Measurements from ENCODE around the gene IL4. TPM values are rescaled to one million over a fixed set of nuclear protein-coding genes. Genes with fewer than 3 reads are reported as not detected.
A peak's percentile ranks its signal among the peaks of the same experiment; 100 is the strongest.

The IL4 gene
- total and polyA plus RNA-seq, 2 experiments from 2014 or later = not detected

DNA sequence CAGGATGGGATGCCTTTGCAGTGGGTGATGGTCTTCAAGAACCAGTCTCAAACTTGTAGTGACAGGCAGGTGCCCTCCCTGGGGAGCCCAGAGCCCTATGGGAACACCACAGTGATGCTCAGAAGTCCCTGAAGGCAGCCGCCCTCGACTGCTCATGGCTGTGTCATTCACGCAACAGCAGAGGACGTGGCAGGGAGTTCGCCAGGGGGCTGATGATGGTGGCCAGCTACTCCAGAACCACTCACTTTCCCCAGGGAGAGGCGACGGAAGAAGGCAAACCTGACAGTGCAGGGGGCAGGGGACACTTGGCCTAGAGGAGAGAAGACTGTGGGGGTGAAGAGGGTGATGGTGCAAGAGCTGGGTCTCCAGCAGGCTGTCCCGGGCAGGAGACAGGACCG lies 11.8 kb upstream of the IL4 start:
- TF ChIP-seq EZH2 (IDR thresholded peaks at IDR 0.05; ENCODE audit: borderline replicate concordance) = no peak
- TF ChIP-seq, protein P1, sequence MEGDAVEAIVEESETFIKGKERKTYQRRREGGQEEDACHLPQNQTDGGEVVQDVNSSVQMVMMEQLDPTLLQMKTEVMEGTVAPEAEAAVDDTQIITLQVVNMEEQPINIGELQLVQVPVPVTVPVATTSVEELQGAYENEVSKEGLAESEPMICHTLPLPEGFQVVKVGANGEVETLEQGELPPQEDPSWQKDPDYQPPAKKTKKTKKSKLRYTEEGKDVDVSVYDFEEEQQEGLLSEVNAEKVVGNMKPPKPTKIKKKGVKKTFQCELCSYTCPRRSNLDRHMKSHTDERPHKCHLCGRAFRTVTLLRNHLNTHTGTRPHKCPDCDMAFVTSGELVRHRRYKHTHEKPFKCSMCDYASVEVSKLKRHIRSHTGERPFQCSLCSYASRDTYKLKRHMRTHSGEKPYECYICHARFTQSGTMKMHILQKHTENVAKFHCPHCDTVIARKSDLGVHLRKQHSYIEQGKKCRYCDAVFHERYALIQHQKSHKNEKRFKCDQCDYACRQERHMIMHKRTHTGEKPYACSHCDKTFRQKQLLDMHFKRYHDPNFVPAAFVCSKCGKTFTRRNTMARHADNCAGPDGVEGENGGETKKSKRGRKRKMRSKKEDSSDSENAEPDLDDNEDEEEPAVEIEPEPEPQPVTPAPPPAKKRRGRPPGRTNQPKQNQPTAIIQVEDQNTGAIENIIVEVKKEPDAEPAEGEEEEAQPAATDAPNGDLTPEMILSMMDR (IDR thresholded peaks at IDR 0.05; ENCODE audit: poor library complexity) = no peak
- no peak for TF ChIP-seq EZH2phosphoT487 (IDR thresholded peaks at IDR 0.05; ENCODE audit: low read depth, severe bottlenecking, unreplicated experiment)

DNA sequence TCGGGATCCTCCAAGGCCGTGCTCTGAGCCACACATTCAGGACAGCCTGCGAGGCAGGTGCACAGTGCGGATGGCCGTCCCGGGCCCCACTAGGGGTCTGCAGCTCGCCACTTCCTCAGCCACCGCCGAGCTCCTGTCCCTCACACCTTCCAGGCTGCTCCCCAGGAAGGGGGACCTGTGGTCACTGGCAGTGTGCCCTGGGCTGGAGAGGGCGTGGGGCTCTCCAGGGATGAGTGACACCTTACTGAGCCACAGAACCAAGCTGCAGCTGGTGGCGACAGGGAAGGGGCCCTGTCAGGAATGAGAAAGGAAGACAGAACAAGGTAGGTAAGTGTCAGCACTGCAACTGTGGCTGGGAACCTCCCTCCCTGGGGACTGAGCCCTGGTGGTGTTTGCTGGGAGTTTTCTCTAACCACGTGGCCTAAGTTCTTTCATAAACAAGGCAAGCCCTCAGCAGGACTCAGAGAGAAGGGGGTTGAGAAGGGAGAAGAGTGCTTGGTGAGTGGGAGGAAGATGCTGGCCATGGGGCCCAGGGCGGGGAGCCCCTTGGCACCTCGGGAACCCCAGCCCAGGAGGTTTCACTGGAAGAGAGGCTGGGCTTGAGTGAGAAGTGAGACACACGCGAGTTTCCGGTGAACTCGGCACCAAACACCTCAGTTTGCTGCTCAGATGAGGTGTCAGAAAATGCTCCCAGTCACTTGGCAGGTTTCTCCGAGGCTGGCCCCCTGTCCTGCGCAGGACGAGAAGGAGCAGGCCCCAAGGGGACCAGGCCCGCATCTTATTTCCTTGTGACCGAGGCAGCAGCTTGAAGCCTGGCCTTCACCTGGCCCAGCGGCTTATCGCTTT lies 10.6 kb upstream of the IL4 start:
- DNase-seq (ENCODE audit: low spot score) = peak; percentile 37
- no peaks in the 10 kb centered on the region for H4K20me1 ChIP-seq (ENCODE audit: insufficient read depth, poor library complexity, severe bottlenecking)
- H3K4me1 ChIP-seq (ENCODE audit: insufficient read depth) = peaks cover 22% of the 10 kb centered on the region
- H3K27ac ChIP-seq = peak overlapping the region; percentile 14
- H3K4me3 ChIP-seq = no peak overlapping the region
- H3K36me3 ChIP-seq (replicated peaks; ENCODE audit: insufficient read depth, low read depth) = no peaks in the 10 kb centered on the region
- 85% methylated on average over 25 of the region's 25 CpGs for WGBS (ENCODE audit: low lambda C conversion rate, missing lambda C conversion rate)
- H3K4me2 ChIP-seq = no peak overlapping the region
- H2AFZ ChIP-seq = no peak overlapping the region
- H3K27me3 ChIP-seq = no peaks in the 10 kb centered on the region
- no peaks in the 10 kb centered on the region for H3K9me3 ChIP-seq (ENCODE audit: low read depth)
- H3K79me2 ChIP-seq = no peaks in the 10 kb centered on the region
- no peaks in the 10 kb centered on the region for H3K9me2 ChIP-seq (replicated peaks; ENCODE audit: insufficient read depth)
- no peak for TF ChIP-seq EZH2phosphoT487 (IDR thresholded peaks at IDR 0.05; ENCODE audit: low read depth, severe bottlenecking, unreplicated experiment)
- no peak for TF ChIP-seq EZH2 (IDR thresholded peaks at IDR 0.05; ENCODE audit: borderline replicate concordance)
- TF ChIP-seq, protein P1 (IDR thresholded peaks at IDR 0.05; ENCODE audit: poor library complexity) = no peak

More for the DNA sequence above, 11.8 kb upstream of the IL4 start:
- Histone ChIP-seq H3K9me2 (replicated peaks; ENCODE audit: insufficient read depth) (no peaks in the 10 kb centered on the region), H3K27me3 (no peaks in the 10 kb centered on the region), H3K36me3 (replicated peaks; ENCODE audit: insufficient read depth, low read depth) (no peaks in the 10 kb centered on the region), H3K4me2 (no peak overlapping the region), H3K79me2 (no peaks in the 10 kb centered on the region), H3K9me3 (ENCODE audit: low read depth) (no peaks in the 10 kb centered on the region), H3K4me3 (no peak overlapping the region), H3K4me1 (ENCODE audit: insufficient read depth) (peaks cover 22% of the 10 kb centered on the region), H4K20me1 (ENCODE audit: insufficient read depth, poor library complexity, severe bottlenecking) (no peaks in the 10 kb centered on the region), H3K27ac (no peak overlapping the region), H2AFZ (no peak overlapping the region)
- no peak for DNase-seq (ENCODE audit: low spot score)
- WGBS (ENCODE audit: low lambda C conversion rate, missing lambda C conversion rate) = 93% methylated on average over 9 of the region's 9 CpGs

GRCh38 chr5:132663771-132664695 lies 9.8 kb upstream of the IL4 start:
- Histone ChIP-seq H3K4me2 (no peak overlapping the region), H4K20me1 (ENCODE audit: insufficient read depth, poor library complexity, severe bottlenecking) (no peaks in the 10 kb centered on the region), H3K4me3 (no peak overlapping the region), H3K36me3 (replicated peaks; ENCODE audit: insufficient read depth, low read depth) (no peaks in the 10 kb centered on the region), H3K27ac (peak overlapping the region; percentile 14), H2AFZ (no peak overlapping the region), H3K79me2 (no peaks in the 10 kb centered on the region), H3K9me2 (replicated peaks; ENCODE audit: insufficient read depth) (no peaks in the 10 kb centered on the region), H3K27me3 (no peaks in the 10 kb centered on the region), H3K4me1 (ENCODE audit: insufficient read depth) (peaks cover 22% of the 10 kb centered on the region), H3K9me3 (ENCODE audit: low read depth) (no peaks in the 10 kb centered on the region)
- WGBS (ENCODE audit: low lambda C conversion rate, missing lambda C conversion rate) = 85% methylated on average over 13 of the region's 13 CpGs
- TF ChIP-seq EZH2 (IDR thresholded peaks at IDR 0.05; ENCODE audit: borderline replicate concordance) (no peak), EZH2phosphoT487 (IDR thresholded peaks at IDR 0.05; ENCODE audit: low read depth, severe bottlenecking, unreplicated experiment) (no peak)
- TF ChIP-seq, protein P1 (IDR thresholded peaks at IDR 0.05; ENCODE audit: poor library complexity) = no peak
- DNase-seq (ENCODE audit: low spot score) = peak; percentile 39

Measured in hepatocyte (in vitro differentiated cells).